GM18508 (cell line): Measurements from ENCODE around the gene DMWD.
"Not testable (repeated sequence)": the region's sequence is repeated elsewhere in the genome, so short reads cannot be mapped to it uniquely, and the experiment has no call there.

Experiments
- ATAC-seq: cut with Tn5 transposase; IDR thresholded peaks from one replicate; pipeline ENCODE4 v1.9.1; 2021; ENCODE audit warnings: moderate number of reproducible peaks; ENCODE audit not compliant: insufficient read depth, unreplicated experiment

DMWD gene

DNA sequence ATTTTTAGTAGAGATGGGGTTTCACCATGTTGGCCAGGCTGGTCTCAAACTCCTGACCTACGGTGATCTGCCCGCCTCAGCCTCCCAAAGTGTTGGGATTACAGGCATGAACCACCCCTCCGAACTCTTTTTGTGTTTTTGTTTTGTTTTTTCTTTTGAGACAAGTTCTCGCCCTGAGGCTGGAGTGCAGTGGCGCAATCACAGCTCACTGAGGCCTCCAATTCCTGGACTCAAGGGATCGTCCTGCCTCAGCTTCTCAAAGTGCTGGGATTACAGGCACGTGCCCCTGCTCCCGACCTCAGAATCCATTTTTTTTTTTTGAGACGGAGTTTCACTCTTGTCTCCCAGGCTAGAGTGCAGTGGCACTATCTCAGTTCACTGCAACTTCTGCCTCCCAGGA lies 35.0 kb downstream of the DMWD start:
- no peak for ATAC-seq

GRCh38 chr19:45754323-45754722 lies 38.3 kb downstream of the DMWD start:
- ATAC-seq, result no peak

DNA sequence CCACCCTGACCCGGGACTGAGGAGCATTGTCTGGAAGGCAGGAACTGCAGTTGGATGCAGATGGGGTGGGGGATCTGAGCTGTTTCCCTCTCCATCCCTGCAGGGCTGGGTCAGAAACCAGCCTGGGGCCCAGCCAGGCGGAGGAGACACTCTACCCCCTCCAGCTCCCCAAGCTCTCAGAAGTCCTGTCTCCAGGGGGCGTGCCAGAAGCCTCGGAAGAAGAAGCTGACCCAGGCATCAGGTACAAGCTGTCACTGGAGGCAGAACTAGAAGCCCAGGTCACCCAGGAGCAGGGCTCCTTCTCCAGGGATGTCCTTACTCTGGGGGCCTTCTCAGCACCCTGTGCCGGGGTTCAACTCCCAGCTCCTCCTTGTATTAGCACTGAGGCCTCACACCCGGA lies 39.1 kb downstream of the DMWD start:
- ATAC-seq, result no peak

- no peak for ATAC-seq
These were observed 40.0 kb downstream of the DMWD start for GRCh38 chr19:45752639-45753038.

- ATAC-seq, result not testable (repeated sequence)
These were observed 41.2 kb downstream of the DMWD start for GRCh38 chr19:45751483-45751882.

DNA sequence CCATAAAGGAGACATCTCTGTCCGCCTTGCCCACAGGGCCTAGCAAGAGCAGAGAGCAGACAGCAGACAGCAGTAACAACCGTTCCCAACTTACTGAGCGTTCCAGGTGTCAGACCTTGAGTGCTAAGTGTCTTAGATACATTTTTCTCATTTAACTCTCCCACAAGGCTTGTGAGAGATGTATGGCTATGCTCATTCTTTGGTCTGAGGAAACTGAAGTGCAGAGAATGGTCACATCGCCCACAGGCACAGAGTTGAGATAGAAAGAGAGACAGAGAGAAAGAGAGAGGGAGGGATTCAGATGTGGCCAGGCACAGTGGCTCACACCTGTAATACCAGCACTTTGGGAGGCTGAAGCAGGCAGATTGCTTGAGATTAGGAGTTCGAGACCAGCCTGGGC lies 45.1 kb downstream of the DMWD start:
- ATAC-seq, result no peak

- ATAC-seq, result no peak
These were observed 45.8 kb downstream of the DMWD start for GRCh38 chr19:45746866-45747265.

- ATAC-seq, result no peak
These were observed 47.0 kb downstream of the DMWD start for GRCh38 chr19:45745606-45746005.

- ATAC-seq, result no peak
These were observed 49.7 kb downstream of the DMWD start for GRCh38 chr19:45742969-45743368.

DNA sequence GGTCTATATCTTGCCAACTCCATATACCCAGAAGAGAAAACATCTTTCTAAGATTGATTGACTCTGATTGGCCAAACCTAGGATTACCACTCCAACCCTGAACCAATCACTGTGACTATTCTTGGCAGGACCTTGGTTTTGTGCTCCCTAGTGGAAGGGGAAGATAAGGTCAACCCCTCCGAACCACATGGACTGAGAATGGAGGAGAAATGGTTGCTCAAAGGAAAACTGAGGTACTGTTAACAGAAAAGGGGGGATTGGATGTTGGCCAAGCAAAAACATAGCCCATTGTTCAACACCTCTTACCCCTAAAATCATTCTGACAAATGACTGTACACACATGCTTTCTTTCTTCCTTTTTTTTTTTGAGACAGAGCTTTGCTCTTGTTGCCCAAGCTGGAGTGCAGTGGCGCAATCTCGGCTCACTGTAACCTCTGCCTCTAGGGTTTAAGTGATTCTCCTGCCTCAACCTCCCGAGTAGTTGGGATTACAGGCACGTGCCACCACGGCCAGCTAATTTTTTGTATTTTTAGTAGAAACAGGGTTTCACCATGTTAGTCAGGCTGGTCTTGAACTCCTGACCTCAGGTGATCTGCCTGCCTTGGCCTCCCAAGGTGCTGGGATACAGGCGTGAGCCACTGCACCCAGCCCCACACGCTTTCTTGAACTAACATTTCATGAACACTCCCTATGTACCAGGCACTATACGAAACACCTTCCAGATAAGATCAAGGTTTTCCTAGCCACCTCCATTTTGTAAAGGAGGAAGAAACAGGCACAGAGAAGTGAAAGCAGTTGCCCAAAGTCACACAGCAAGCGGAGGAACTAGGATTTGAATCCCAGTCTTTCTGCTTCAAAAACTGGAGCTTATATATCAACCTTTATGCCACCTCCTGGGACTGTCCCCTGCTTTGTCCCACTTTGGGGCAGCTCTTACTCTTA lies 52.9 kb downstream of the DMWD start:
- no peak for ATAC-seq

DNA sequence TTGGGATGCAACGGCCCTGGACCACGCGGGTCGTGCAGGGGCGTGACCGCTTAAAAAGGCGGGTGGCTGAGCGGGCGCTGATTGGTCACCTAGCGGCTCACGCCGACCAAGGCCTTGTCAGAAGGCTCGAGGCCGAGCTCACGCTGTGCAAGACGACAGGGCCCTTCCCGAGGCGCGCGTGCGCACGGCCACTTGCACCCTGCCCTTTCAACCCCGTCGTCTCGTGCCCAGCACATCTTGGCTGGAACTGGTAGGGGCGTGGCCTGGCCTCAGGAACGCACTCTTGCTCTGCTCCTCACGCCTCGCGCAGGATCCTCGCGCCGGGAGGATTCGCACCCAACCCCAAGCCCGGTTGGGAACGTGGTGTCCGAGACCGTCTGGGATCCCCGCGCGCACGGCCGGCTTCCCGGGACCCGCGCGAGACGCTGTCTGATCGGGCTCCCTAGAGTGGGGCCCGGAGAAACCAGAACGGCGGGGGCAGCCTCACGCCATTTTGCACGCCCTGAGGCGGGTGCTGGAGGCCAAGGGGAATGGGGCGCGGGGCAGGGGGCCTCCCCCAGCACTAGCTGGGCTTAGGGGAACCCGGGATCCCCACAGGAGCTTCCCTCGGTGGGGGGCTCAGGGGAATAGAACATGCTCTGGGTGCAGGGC lies 59.4 kb downstream of the DMWD start, which contains the start of gene MEIOSIN:
Gene MEIOSIN (plus strand): TSS at position 280 of the 651 bp plus-strand sequence. CDS start 1,938 bp downstream, outside the sequence.
- ATAC-seq, result no peak
